ENCODE results near the gene TLCD5. TPM values are rescaled to one million over a fixed set of nuclear protein-coding genes. Genes with fewer than 3 reads are reported as not detected.

TLCD5 gene
- total and polyA plus RNA-seq, 2 donors from 2014 or later = 4.9 to 6.0 TPM

DNA sequence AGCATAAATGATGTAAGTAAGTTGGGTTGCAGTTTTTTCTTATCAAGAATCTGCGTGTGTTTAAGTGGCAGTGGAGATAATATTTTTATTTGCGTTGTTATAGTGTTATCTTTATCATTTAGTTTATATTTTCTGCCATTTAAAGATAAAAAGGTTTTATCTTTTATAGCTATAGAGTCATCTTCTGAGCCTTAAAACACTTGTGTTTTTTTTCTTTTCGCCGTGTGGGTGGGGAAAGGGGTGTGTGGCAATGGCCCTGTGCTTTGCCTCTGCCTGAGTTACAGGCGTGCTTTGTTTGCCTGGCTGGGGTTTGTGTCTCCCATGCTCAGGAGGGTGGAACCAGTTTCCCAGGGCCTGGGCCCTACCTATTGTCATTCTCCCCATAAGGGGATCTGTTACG is 27.3 kb downstream of the TLCD5 start:
- Histone ChIP-seq H3K4me1 (ENCODE audit: control insufficient read depth in 2 of 3, insufficient read depth in 2 of 3, low read depth in 1 of 3, low read length in 3 of 3) (no peaks in the 10 kb centered on the region), H3K27ac (ENCODE audit: low read depth in 2 of 2, low read length in 2 of 2) (no peak overlapping the region)
- FAIRE-seq = no peak

DNA sequence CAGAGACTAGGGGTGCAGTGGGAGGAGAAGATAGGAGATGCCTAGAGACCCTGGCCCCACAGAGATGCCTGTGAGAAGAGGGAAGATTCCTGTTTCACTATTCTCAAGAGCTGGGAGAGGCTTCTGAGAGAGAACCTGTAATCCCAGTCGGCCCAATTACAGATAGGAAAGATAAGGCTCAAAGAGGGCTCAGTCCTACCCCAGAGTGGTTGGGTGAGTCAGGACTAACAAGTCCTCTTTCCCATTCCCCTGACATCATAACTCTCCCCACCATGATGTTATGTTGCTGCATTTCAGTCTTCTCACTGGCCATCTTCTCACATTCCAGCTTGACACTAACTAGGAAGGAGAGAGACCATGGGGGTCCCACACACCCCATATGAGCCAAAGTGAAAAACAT is 29.0 kb downstream of the TLCD5 start:
- no peak overlapping the region for H3K27ac ChIP-seq (ENCODE audit: low read depth in 2 of 2, low read length in 2 of 2)
- H3K27me3 ChIP-seq (ENCODE audit: control insufficient read depth, insufficient read depth, low read length) = no peaks in the 10 kb centered on the region
- H3K36me3 ChIP-seq (ENCODE audit: control insufficient read depth in 2 of 3, insufficient read depth in 3 of 3, low read length in 3 of 3) = no peaks in the 10 kb centered on the region
- no peak for FAIRE-seq
- no peak for DNase-seq
- no peak overlapping the region for H3K4me3 ChIP-seq (ENCODE audit: low read length in 3 of 3)
- TF ChIP-seq CTCF (IDR thresholded peaks at IDR 0.05; ENCODE audit: borderline replicate concordance, extremely low read depth, insufficient read depth) = no peak
- no peaks in the 10 kb centered on the region for H3K9me3 ChIP-seq (ENCODE audit: control insufficient read depth in 2 of 3, insufficient read depth in 1 of 3, low read length in 3 of 3)
- intact Hi-C loops (cut with DNase I) = no loop called here
- no peak overlapping the region for H3K9ac ChIP-seq (ENCODE audit: low read length in 3 of 3)
- H3K4me1 ChIP-seq (ENCODE audit: control insufficient read depth in 2 of 3, insufficient read depth in 2 of 3, low read depth in 1 of 3, low read length in 3 of 3) = peaks cover 0 to 2% (median 2%) of the 10 kb centered on the region in 3 donors

More for the DNA sequence above, 27.3 kb downstream of the TLCD5 start:
- intact Hi-C loops (cut with DNase I) = no loop called here
- no peaks in the 10 kb centered on the region for H3K27me3 ChIP-seq (ENCODE audit: control insufficient read depth, insufficient read depth, low read length)
- no peaks in the 10 kb centered on the region for H3K36me3 ChIP-seq (ENCODE audit: control insufficient read depth in 2 of 3, insufficient read depth in 3 of 3, low read length in 3 of 3)
- no peak for DNase-seq
- no peaks in the 10 kb centered on the region for H3K9me3 ChIP-seq (ENCODE audit: control insufficient read depth in 2 of 3, insufficient read depth in 1 of 3, low read length in 3 of 3)
- TF ChIP-seq CTCF (IDR thresholded peaks at IDR 0.05; ENCODE audit: borderline replicate concordance, extremely low read depth, insufficient read depth) = no peak
- H3K4me3 ChIP-seq (ENCODE audit: low read length in 3 of 3) = no peak overlapping the region
- no peak overlapping the region for H3K9ac ChIP-seq (ENCODE audit: low read length in 3 of 3)

DNA sequence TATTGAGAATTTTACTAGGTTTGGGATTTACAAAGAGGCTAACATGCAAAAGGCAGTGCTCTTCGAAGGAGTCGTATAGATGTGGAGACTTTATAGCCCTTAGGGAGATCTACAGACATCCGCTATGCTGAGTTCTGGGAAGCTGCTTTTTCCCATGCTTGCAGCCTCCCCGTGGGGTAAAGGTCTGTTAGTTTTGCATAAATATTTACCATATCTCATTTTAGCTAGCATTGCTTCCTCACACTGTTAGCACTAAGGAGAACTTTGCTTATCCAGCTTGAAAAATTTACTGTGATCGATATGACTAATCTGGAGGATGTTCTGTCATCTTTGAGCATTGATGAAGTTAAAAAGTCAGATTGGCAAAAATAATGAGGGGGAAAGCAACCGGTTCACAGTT is 29.7 kb downstream of the TLCD5 start:
- TF ChIP-seq CTCF (IDR thresholded peaks at IDR 0.05; ENCODE audit: borderline replicate concordance, extremely low read depth, insufficient read depth) = no peak
- Histone ChIP-seq H3K27ac (ENCODE audit: low read depth in 2 of 2, low read length in 2 of 2) (no peak overlapping the region), H3K9me3 (ENCODE audit: control insufficient read depth in 2 of 3, insufficient read depth in 1 of 3, low read length in 3 of 3) (no peaks in the 10 kb centered on the region), H3K36me3 (ENCODE audit: control insufficient read depth in 2 of 3, insufficient read depth in 3 of 3, low read length in 3 of 3) (no peaks in the 10 kb centered on the region), H3K4me3 (ENCODE audit: low read length in 3 of 3) (no peak overlapping the region), H3K9ac (ENCODE audit: low read length in 3 of 3) (no peak overlapping the region), H3K27me3 (ENCODE audit: control insufficient read depth, insufficient read depth, low read length) (no peaks in the 10 kb centered on the region), H3K4me1 (ENCODE audit: control insufficient read depth in 2 of 3, insufficient read depth in 2 of 3, low read depth in 1 of 3, low read length in 3 of 3) (peaks cover 0 to 2% (median 2%) of the 10 kb centered on the region in 3 donors)
- peak in 2 of 5 donors; percentile 36 to 58 for DNase-seq
- FAIRE-seq = no peak
- intact Hi-C loops (cut with DNase I) = no loop called here

- no peak for FAIRE-seq
- no peak for TF ChIP-seq CTCF (IDR thresholded peaks at IDR 0.05; ENCODE audit: borderline replicate concordance, extremely low read depth, insufficient read depth)
- no peak overlapping the region for H3K27ac ChIP-seq (ENCODE audit: low read depth in 2 of 2, low read length in 2 of 2)
These were observed 32.5 kb downstream of the TLCD5 start for GRCh38 chr11:120357620-120358019.

More at GRCh38 chr11:120357620-120358019, 32.5 kb downstream of the TLCD5 start:
- intact Hi-C loops (cut with DNase I) = no loop called here
- DNase-seq = no peak
- no peak overlapping the region for H3K9ac ChIP-seq (ENCODE audit: low read length in 3 of 3)
- H3K4me1 ChIP-seq (ENCODE audit: control insufficient read depth in 2 of 3, insufficient read depth in 2 of 3, low read depth in 1 of 3, low read length in 3 of 3) = peaks cover 0 to 2% (median 2%) of the 10 kb centered on the region in 3 donors
- no peaks in the 10 kb centered on the region for H3K9me3 ChIP-seq (ENCODE audit: control insufficient read depth in 2 of 3, insufficient read depth in 1 of 3, low read length in 3 of 3)
- no peak overlapping the region for H3K4me3 ChIP-seq (ENCODE audit: low read length in 3 of 3)
- H3K27me3 ChIP-seq (ENCODE audit: control insufficient read depth, insufficient read depth, low read length) = no peaks in the 10 kb centered on the region
- H3K36me3 ChIP-seq (ENCODE audit: control insufficient read depth in 2 of 3, insufficient read depth in 3 of 3, low read length in 3 of 3) = no peaks in the 10 kb centered on the region
